Keratinocyte (primary cell): Measurements from ENCODE around the gene AXL. TPM values are rescaled to one million over a fixed set of nuclear protein-coding genes. Genes with fewer than 3 reads are reported as not detected.

Experiments
- DNase-seq: peaks from one replicate; pipeline ENCODE4 v3.0.0-alpha.2; 2011; ENCODE audit warnings: low read depth, missing footprints, low spot score
- FAIRE-seq: peaks from 2 replicates; lab custom pipeline; 2011; peaks lifted over from hg19 to GRCh38; lab: Jason Lieb, UNC
- H2AFZ ChIP-seq: 2 replicates; pipeline ENCODE4 v1.6.0; 2012; ENCODE audit warnings: low read length, control low read depth, inconsistent platforms; ENCODE audit not compliant: control insufficient read depth
- H3K27ac ChIP-seq: 2 replicates; pipeline ENCODE4 v1.5.1; 2011; ENCODE audit warnings: low read length; ENCODE audit not compliant: control insufficient read depth, insufficient read depth
- H3K27me3 ChIP-seq: 3 replicates; pipeline ENCODE4 v1.6.0; 2011; ENCODE audit warnings: low read length; ENCODE audit not compliant: control insufficient read depth, insufficient read depth; ENCODE audit errors: extremely low read depth
- H3K36me3 ChIP-seq, 2 experiments: 2 replicates in 1 of 2; 3 replicates in 1 of 2; pipeline ENCODE4 v1.5.1; 2011; ENCODE audit warnings: low read length in 2 of 2, mild to moderate bottlenecking in 1 of 2; ENCODE audit not compliant: control insufficient read depth in 2 of 2, insufficient read depth in 2 of 2; ENCODE audit errors: extremely low read depth in 1 of 2
- H3K4me1 ChIP-seq: 3 replicates; pipeline ENCODE4 v1.5.1; 2011; ENCODE audit warnings: low read length; ENCODE audit not compliant: control insufficient read depth, insufficient read depth; ENCODE audit errors: extremely low read depth
- H3K4me2 ChIP-seq: 3 replicates; pipeline ENCODE4 v1.6.0; 2011; ENCODE audit warnings: low read depth, low read length; ENCODE audit not compliant: control insufficient read depth, insufficient read depth; ENCODE audit errors: extremely low read depth
- H3K4me3 ChIP-seq, 3 experiments: fragments of 200-600 bp in 1 of 3; sonication (generic) in 1 of 3; 2 replicates in 2 of 3; 3 replicates in 1 of 3; pipeline ENCODE4 v1.5.1; 2011 to 2016; ENCODE audit warnings: low read length in 3 of 3, mild to moderate bottlenecking in 3 of 3, control low read depth in 2 of 3, inconsistent platforms in 1 of 3, low read depth in 1 of 3, mixed read lengths in 1 of 3, mixed run types in 1 of 3, moderate library complexity in 1 of 3; ENCODE audit not compliant: control insufficient read depth in 2 of 3, insufficient read depth in 2 of 3; ENCODE audit errors: extremely low read depth in 1 of 3
- H3K79me2 ChIP-seq: 2 replicates; pipeline ENCODE4 v1.6.0; 2012; ENCODE audit warnings: low read length; ENCODE audit not compliant: control insufficient read depth, insufficient read depth
- H3K9ac ChIP-seq: 3 replicates; pipeline ENCODE4 v1.6.0; 2011; ENCODE audit warnings: low read length; ENCODE audit not compliant: control insufficient read depth, insufficient read depth; ENCODE audit errors: extremely low read depth
- H3K9me1 ChIP-seq: 3 replicates; pipeline ENCODE4 v1.6.0; 2011; ENCODE audit warnings: low read length; ENCODE audit not compliant: control insufficient read depth, insufficient read depth; ENCODE audit errors: extremely low read depth
- H3K9me3 ChIP-seq: 2 replicates; pipeline ENCODE4 v1.5.1; 2012; ENCODE audit warnings: low read depth, low read length; ENCODE audit not compliant: control insufficient read depth
- H4K20me1 ChIP-seq: 3 replicates; pipeline ENCODE4 v1.6.0; 2011; ENCODE audit warnings: low read length; ENCODE audit not compliant: control insufficient read depth, insufficient read depth; ENCODE audit errors: extremely low read depth
- CTCF ChIP-seq, 3 experiments: IDR thresholded peaks in 1 of 3; conservative IDR thresholded peaks in 1 of 3; optimal IDR thresholded peaks in 1 of 3; 2 replicates in 2 of 3; 3 replicates in 1 of 3; pipeline versions ENCODE3 to v1.5.1; 2011; ENCODE audit warnings: low read length in 3 of 3, mild to moderate bottlenecking in 3 of 3, moderate library complexity in 2 of 3, control low read depth in 1 of 3, inconsistent platforms in 1 of 3; ENCODE audit not compliant: insufficient read depth in 2 of 3; ENCODE audit errors: extremely low read depth in 1 of 3
- EZH2 ChIP-seq: IDR thresholded peaks from one replicate; pipeline ENCODE4 v1.6.1; 2012; ENCODE audit warnings: inconsistent platforms, mild to moderate bottlenecking, low read length, moderate library complexity
- dilution Hi-C: fragments of 300-500 bp; cut with MboI; formaldehyde crosslinking; loops from one replicate; pipeline ENCODE4 v1.7.0; 2020; ENCODE audit warnings: low sequenced_read_pairs; ENCODE audit not compliant: extremely low pct_ligation_motif_present
- polyA plus RNA-seq, 5 experiments: library from polyadenylated mRNA; depleted of rRNA in 3 of 5; stranded (reverse) in 3 of 5; stranded (forward) in 1 of 5; unstranded in 1 of 5; fragments of >200 nt; gene quantifications; 1 replicate in 1 of 5; 2 replicates in 3 of 5; 3 replicates in 1 of 5; pipeline versions ENCODE4 v1.2.1 to v1.2.3, GENCODE V29; 2011 to 2012; ENCODE audit warnings: missing spikeins in 2 of 5, low read depth in 1 of 5, low replicate concordance in 1 of 5

Gene AXL
- polyA plus RNA-seq, 1 donor (not counting 4 experiments of a cell fraction or from before 2014, with no cell fraction given): 21.7 TPM

GRCh38 chr19:41239363-41239762 lies 20.3 kb downstream of the AXL start:
- Histone ChIP-seq H3K27ac (no peak overlapping the region), H3K27me3 (no peaks in the 10 kb centered on the region), H3K4me1 (no peaks in the 10 kb centered on the region), H3K9me1 (no peaks in the 10 kb centered on the region), H3K9me3 (no peaks in the 10 kb centered on the region), H3K79me2 (no peaks in the 10 kb centered on the region), H3K9ac (no peak overlapping the region), H3K36me3 (peaks cover 9 to 24% of the 10 kb centered on the region in 2 experiments), H4K20me1 (no peaks in the 10 kb centered on the region), H3K4me2 (no peak overlapping the region), H2AFZ (no peak overlapping the region), H3K4me3 (no peak overlapping the region)
- dilution Hi-C loops: no loop called here
- FAIRE-seq (no peak), DNase-seq (no peak)
- TF ChIP-seq CTCF (optimal IDR thresholded peaks at IDR 0.05 in 1 of 3, IDR thresholded peaks at IDR 0.05 in 1 of 3, conservative IDR thresholded peaks at IDR 0.05 in 1 of 3; ENCODE audit: extremely low read depth in 1 of 3, insufficient read depth in 2 of 3, low read length in 3 of 3) (no peak), EZH2 (no peak)

GRCh38 chr19:41239961-41240574 lies 21.0 kb downstream of the AXL start:
- Histone ChIP-seq H3K36me3 (peaks cover 9 to 22% of the 10 kb centered on the region in 2 experiments), H3K27ac (no peak overlapping the region), H3K4me3 (no peak overlapping the region), H3K9me3 (no peaks in the 10 kb centered on the region), H4K20me1 (no peaks in the 10 kb centered on the region), H3K4me2 (no peak overlapping the region), H2AFZ (no peak overlapping the region), H3K9me1 (no peaks in the 10 kb centered on the region), H3K9ac (no peak overlapping the region), H3K4me1 (no peaks in the 10 kb centered on the region), H3K27me3 (no peaks in the 10 kb centered on the region), H3K79me2 (no peaks in the 10 kb centered on the region)
- FAIRE-seq: no peak
- DNase-seq: no peak
- TF ChIP-seq CTCF (optimal IDR thresholded peaks at IDR 0.05 in 1 of 3, IDR thresholded peaks at IDR 0.05 in 1 of 3, conservative IDR thresholded peaks at IDR 0.05 in 1 of 3; ENCODE audit: extremely low read depth in 1 of 3, insufficient read depth in 2 of 3, low read length in 3 of 3) (no peak), EZH2 (no peak)
- dilution Hi-C loops: no loop called here
